ENCODE data around the gene FAM168B.

Gene FAM168B

DNA sequence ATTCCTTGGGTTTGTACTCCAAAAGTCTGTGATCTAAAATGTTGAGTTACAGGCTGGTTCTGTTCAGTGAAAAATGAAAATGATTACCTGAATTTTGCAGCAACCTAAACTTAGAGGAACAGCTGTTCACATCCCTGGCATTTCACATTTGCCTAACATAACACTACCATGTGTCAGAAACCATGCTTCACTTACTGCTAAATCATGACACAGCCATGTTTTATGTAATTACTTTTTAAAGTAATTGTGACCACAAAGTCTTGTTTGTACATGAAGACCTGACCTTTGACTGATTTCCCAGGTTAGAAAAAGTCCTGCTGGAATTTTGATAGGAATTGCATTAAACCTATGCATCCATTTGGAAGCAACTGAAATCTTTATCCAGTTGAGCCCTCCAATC is 79.1 kb downstream of the FAM168B start:
- DNase-seq = no peak

DNA sequence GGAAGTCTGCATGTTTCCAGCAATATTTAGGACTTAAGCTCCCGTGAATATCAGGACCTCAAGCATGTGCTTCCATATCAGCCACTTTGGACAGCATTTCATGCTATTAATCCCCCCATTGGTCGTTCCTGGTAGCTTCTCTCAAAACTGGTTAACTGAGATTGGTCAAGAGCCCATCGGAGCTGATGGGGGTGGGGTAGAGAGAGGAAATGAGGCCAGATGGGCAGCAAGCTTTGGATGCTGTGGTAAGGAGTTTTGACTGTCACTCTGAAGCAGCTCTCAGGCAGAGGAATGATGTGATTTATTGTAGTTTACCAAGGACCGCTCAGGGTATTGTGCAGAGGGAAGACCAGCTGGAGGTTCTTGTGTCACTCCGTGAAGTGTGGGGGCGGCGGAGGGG is 81.8 kb downstream of the FAM168B start:
- DNase-seq = no peak

DNA sequence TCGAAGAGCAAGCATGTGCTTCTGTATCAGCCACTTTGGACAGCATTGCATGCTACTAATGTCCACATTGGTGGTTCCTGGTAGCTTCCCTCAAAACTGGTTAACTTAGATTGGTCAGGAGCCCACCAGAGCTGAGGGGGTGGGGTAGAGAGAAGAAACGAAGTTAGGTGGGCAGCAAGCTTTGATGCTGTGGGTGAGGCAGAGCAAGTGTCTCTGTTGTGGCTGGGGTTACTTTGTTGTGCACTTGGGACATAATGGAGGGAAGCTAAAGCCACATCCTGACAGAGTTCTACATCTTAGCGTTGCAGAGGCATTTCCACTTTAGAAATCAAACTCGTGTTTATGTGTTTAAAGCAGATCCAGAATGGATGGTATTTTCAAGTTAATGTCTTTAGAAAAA is 82.7 kb downstream of the FAM168B start:
- DNase-seq = no peak

DNA sequence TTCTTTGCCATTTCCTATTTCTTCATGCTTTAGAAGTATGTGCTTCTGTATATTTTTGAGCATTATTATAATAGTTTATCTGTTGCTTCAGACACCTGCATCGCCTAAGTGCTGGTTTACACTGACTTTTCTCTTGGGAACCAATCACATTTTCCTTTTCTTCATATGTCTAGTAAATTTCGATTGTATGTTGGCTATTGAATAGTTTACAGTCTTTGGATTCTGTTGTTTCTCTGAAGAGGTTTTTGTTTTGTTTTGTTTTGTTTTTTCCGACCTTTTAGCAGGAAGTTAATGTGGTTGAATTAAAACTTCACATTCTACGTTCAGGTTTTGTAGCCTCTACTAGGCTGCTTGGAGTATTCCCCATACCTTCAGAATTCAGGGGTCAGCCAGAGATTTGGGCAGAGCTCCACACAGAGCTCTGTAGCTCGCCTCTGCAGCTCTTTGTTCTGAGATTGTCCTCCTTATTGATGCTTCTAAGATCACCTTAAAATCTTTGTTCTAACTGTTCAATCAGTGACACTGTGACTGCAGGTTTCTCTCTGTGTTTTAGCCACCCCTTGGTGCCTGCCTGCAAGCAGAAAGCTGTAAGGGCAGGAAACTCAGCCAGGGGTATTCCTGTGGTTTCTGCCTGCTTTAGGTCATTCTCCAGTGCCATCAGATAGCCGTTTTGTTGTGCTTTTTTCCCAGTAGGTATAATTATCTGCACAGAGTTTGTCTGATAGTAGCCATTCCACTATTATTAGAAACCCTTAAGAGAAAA is 83.4 kb downstream of the FAM168B start:
- no peak for DNase-seq

DNA sequence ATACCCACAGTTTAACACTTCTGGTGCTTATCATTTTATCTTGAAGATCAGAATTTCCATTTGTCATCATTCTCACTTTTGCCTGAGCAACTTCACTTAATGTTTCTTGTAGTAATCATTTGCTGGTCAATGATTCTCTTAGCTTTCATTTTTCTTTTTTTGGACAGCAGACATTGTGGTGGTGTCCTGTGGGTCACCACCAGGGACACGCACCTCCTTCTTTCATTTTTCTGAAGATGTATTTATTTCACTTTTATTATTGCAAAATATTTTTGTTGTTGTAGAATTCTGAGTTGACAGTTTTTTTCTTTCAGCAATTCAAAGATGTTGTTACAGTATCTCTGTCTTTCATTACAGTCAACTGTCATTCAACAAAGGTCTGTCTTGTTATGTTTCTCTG is 84.3 kb downstream of the FAM168B start:
- DNase-seq = no peak

DNA sequence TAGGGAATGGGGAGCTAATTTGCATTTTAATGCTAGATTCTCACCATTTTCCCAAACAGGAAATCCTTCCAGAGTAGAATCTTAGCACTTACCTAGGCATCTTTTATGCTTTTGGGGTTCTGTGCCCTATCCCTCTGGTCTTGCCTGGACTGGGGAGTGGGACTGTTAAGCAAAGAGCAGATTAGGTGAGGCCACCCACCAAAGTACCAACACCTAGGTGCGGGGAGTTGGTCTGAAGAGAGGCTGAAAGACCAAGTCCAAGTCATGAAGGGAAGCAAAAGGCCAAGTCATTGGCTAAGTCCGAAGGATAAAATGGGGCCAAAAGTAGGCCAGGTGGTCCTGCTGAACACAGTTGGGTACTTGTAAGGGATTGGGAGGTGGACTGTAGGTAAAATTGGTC is 86.7 kb downstream of the FAM168B start:
- DNase-seq = no peak

DNA sequence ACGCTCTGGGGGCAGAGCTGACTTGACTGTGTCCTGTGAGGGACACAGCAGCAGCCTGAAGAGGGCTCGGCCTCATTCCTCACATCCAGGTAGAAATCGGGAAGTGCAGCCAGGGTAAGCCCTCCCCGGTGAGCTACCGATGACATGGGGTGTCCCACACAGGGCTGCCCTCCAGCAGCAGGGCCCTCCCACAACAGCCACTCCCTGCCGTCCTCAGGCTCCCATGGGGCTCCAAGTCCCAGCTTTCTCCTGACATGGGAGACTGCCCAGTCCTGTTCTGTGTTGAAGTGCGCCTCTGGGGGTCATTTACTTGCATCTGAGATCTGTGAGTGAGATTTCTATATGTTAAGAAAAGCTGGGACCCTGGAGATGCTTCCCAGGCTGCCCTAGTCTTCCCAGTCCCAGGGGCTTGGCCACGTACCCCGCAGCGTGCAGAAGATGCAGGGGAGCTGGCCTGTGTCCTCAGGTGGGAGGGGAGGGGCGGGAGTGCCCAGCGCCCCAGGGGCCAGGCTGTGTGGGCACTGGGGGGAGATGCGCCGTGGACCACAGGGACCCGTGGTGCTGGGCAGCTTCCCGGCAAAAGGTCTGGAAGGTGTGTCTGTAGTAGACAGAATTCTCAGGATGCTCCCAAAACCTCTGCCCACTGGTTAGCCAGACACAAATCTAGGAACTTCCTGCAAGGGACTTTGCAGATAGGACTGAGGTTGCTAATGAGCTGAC is 87.9 kb downstream of the FAM168B start:
- no peak for DNase-seq

DNA sequence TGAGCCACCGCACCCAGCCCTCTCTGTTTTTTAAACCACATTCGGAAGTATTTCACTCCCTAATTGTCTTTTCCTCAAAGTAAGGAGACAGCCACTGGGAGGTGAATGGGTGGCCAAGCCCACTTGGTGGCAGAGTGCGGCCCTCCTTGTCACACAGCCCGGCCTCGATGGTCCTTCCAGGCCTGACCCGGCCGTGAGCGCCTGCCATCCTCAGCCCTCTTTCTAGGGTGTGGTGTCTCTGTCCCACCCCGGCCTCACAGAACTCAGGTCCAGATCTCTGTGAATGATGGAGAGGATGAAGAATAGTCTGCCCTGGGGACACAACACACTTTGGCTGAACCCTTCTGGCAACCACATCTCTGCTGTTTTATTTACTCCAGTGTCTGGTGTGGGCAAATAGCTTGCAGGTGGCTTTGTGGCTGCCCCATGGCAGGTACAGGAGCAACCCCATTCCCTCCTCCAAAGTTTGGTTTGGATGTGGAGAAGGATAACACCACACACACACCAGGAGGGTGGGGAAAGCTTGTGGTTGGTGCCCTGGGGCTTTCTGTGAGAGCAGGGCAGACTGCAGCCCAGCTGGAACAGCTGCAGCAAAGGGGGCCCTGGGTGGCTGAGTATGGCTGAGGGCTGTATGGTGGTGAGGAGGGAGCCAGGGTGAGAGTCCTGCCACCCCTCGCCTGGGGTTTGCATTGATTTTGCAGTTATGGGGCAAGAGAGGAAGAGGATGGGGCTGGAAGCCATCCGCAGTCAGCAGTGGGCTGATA is 88.6 kb downstream of the FAM168B start:
- DNase-seq = no peak

DNA sequence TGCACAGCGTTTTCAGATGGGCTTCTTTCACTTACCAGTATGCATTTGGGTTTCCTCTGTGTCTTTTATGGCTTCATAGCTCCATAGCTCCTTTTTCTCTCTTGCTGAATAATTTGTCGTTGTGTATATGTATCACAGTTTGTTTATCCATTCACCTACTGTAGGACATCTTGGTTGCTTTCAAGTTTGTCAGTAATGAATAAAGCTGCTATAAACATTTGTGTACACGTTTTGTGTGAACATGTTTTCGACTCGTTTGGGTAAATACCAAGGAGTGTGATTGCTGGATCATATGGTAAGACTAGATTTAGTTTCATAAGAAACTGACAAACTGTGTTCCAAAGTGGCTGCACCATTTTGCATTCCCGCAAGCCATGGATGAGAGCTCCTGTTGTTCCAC is 94.7 kb downstream of the FAM168B start:
- no peak for DNase-seq

Data from T-helper 9 cell (primary cell).